ENCODE results near the gene GOLIM4. TPM values are rescaled to one million over a fixed set of nuclear protein-coding genes. Genes with fewer than 3 reads are reported as not detected.
"Not testable (repeated sequence)": the region's sequence is repeated elsewhere in the genome, so short reads cannot be mapped to it uniquely, and the experiment has no call there.

GOLIM4 gene
- total and polyA plus RNA-seq, 11 donors: 31.5 to 106 (median 65.5) TPM

- intact Hi-C loops (cut with DNase I): no loop called here
Measured at GRCh38 chr3:168134931-168135330, 39.2 kb upstream of the GOLIM4 start.

GRCh38 chr3:168130250-168130649, 34.5 kb upstream of the GOLIM4 start:
- ATAC-seq; DNase-seq; intact Hi-C loops (cut with DNase I); H3K27me3 ChIP-seq; H3K27ac ChIP-seq; H3K4me1 ChIP-seq; H3K36me3 ChIP-seq; H3K4me3 ChIP-seq: not testable (repeated sequence)
- peaks cover 0 to 14% (median 4%) of the 10 kb centered on the region in 12 donors for H3K9me3 ChIP-seq
- 88 to 93% (median 91%) methylated on average over 3 of the region's 3 CpGs for WGBS, 4 donors

More at GRCh38 chr3:168134931-168135330, 39.2 kb upstream of the GOLIM4 start:
- H3K27me3 ChIP-seq: no peaks in the 10 kb centered on the region
- DNase-seq (no peak), ATAC-seq (no peak)
- H3K36me3 ChIP-seq: no peaks in the 10 kb centered on the region
- no peak for TF ChIP-seq POLR2A (IDR thresholded peaks at IDR 0.05)
- TF ChIP-seq, protein P1, sequence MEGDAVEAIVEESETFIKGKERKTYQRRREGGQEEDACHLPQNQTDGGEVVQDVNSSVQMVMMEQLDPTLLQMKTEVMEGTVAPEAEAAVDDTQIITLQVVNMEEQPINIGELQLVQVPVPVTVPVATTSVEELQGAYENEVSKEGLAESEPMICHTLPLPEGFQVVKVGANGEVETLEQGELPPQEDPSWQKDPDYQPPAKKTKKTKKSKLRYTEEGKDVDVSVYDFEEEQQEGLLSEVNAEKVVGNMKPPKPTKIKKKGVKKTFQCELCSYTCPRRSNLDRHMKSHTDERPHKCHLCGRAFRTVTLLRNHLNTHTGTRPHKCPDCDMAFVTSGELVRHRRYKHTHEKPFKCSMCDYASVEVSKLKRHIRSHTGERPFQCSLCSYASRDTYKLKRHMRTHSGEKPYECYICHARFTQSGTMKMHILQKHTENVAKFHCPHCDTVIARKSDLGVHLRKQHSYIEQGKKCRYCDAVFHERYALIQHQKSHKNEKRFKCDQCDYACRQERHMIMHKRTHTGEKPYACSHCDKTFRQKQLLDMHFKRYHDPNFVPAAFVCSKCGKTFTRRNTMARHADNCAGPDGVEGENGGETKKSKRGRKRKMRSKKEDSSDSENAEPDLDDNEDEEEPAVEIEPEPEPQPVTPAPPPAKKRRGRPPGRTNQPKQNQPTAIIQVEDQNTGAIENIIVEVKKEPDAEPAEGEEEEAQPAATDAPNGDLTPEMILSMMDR (IDR thresholded peaks at IDR 0.05): no peak
- 65 to 71% (median 70%) methylated on average over 5 of the region's 5 CpGs for WGBS, 4 donors
- no peak overlapping the region for H3K4me3 ChIP-seq
- H3K4me1 ChIP-seq: no peaks in the 10 kb centered on the region
- H3K27ac ChIP-seq: no peak overlapping the region
- peaks cover 0 to 6% (median 0%) of the 10 kb centered on the region in 12 donors for H3K9me3 ChIP-seq

- H3K27ac ChIP-seq; ATAC-seq; H3K27me3 ChIP-seq; intact Hi-C loops (cut with DNase I); DNase-seq; H3K4me3 ChIP-seq; H3K4me1 ChIP-seq; H3K36me3 ChIP-seq: not testable (repeated sequence)
- 93 to 94% (median 94%) methylated on average over 8 of the region's 8 CpGs for WGBS, 4 donors
- peaks cover 0 to 14% (median 4%) of the 10 kb centered on the region in 12 donors for H3K9me3 ChIP-seq
Measured at GRCh38 chr3:168128463-168128862, 32.7 kb upstream of the GOLIM4 start.

- Histone ChIP-seq H3K36me3 (no peaks in the 10 kb centered on the region), H3K4me3 (no peak overlapping the region), H3K27me3 (no peaks in the 10 kb centered on the region), H3K27ac (no peak overlapping the region), H3K4me1 (peaks cover 0 to 7% (median 0%) of the 10 kb centered on the region in 12 donors), H3K9me3 (peaks cover 0 to 14% (median 4%) of the 10 kb centered on the region in 12 donors)
- no peak for TF ChIP-seq POLR2A (IDR thresholded peaks at IDR 0.05)
- TF ChIP-seq, protein P1 (IDR thresholded peaks at IDR 0.05): no peak
- DNase-seq: no peak
- 93 to 100% (median 97%) methylated on average over 1 of the region's 1 CpG for WGBS, 4 donors
- intact Hi-C loops (cut with DNase I): no loop called here
- ATAC-seq: no peak
Measured at GRCh38 chr3:168127466-168127865, 31.7 kb upstream of the GOLIM4 start.

- Histone ChIP-seq H3K4me1 (peaks cover 0 to 23% (median 6%) of the 10 kb centered on the region in 12 donors), H3K9me3 (peaks cover 0 to 13% (median 3%) of the 10 kb centered on the region in 12 donors), H3K27me3 (no peaks in the 10 kb centered on the region), H3K36me3 (no peaks in the 10 kb centered on the region), H3K27ac (no peak overlapping the region), H3K4me3 (no peak overlapping the region)
- ATAC-seq (no peak), DNase-seq (no peak)
- 94 to 98% (median 94%) methylated on average over 7 of the region's 7 CpGs for WGBS, 4 donors
- TF ChIP-seq, protein P1 (IDR thresholded peaks at IDR 0.05): no peak
- TF ChIP-seq POLR2A (IDR thresholded peaks at IDR 0.05): no peak
- intact Hi-C loops (cut with DNase I): loop anchor here in 1 of 10 donors (5.0 kb wide), 1 partner anchor 38 kb away; no protein-coding TSS in a partner anchor
Measured at GRCh38 chr3:168124791-168125190, 29.1 kb upstream of the GOLIM4 start.
